H1 (cell line): ENCODE measurements around the gene TEX30. TPM values are rescaled to one million over a fixed set of nuclear protein-coding genes. Genes with fewer than 3 reads are reported as not detected.

ENCODE experiments used
- CHD7 ChIP-seq: fragments of 300-600 bp; sonication (generic); IDR thresholded peaks from 2 replicates; pipeline ENCODE4 v1.7.1; 2012; ENCODE audit warnings: low read length, moderate library complexity, mild to moderate bottlenecking, inconsistent platforms; ENCODE audit not compliant: insufficient replicate concordance
- polyA plus RNA-seq, 7 experiments: library from polyadenylated mRNA; depleted of rRNA in 3 of 7; stranded (reverse) in 5 of 7; unstranded in 2 of 7; fragments of >200 nt in 5 of 7; fragments of 200-250 nt in 2 of 7; gene quantifications; 1 replicate in 5 of 7; 2 replicates in 1 of 7; 4 replicates in 1 of 7; pipeline versions ENCODE4 v1.2.1 to v1.2.3, GENCODE V29; 2011 to 2013; ENCODE audit warnings: missing spikeins in 2 of 7, mixed read lengths in 2 of 7
- total RNA-seq: library from RNA; stranded (reverse); fragmentation: NEBNext Ultra II Directional; extraction: Animal tissue kit (Norgen Biotek cat#: 25700); gene quantifications from 2 replicates; pipeline ENCODE4 v1.2.1, GENCODE V29; 2021

The TEX30 gene
- total and polyA plus RNA-seq, 2 of the 8 experiments (the other 6 are each of a cell fraction or from before 2014, with no cell fraction given), result 6.5 to 10.3 TPM

GRCh38 chr13:102781591-102781990 is 8.0 kb upstream of the TEX30 start (continued):
- TF ChIP-seq CHD7, result no peak
